ENCODE measurements around the gene TMEM191C.
"Not testable (repeated sequence)": the region's sequence is repeated elsewhere in the genome, so short reads cannot be mapped to it uniquely, and the experiment has no call there.

- TF ChIP-seq CTCF (IDR thresholded peaks at IDR 0.05); POLR2A (IDR thresholded peaks at IDR 0.05); POLR2AphosphoS5 (IDR thresholded peaks at IDR 0.05); EP300 (IDR thresholded peaks at IDR 0.05; ENCODE audit: low read depth): not testable (repeated sequence)
Measured at GRCh38 chr22:21417853-21418252, 49.3 kb upstream of the TMEM191C start.
